Measurements from ENCODE around the gene CACNB4.
"Not testable (repeated sequence)": the region's sequence is repeated elsewhere in the genome, so short reads cannot be mapped to it uniquely, and the experiment has no call there.

The CACNB4 gene

GRCh38 chr2:151942540-151943205 is 156.2 kb downstream of the CACNB4 start:
- not testable (repeated sequence) for H3K4me3 ChIP-seq (ENCODE audit: low read length in 2 of 2); H3K27ac ChIP-seq (ENCODE audit: low read length); H3K36me3 ChIP-seq (ENCODE audit: control insufficient read depth in 2 of 2, insufficient read depth in 2 of 2, low read length in 2 of 2); H3K4me1 ChIP-seq (ENCODE audit: control insufficient read depth, insufficient read depth, low read length); H3K9me3 ChIP-seq (ENCODE audit: control insufficient read depth in 2 of 2, low read length in 2 of 2); H3K27me3 ChIP-seq (ENCODE audit: control insufficient read depth in 1 of 2, insufficient read depth in 2 of 2, low read length in 2 of 2); H3K9ac ChIP-seq (ENCODE audit: low read length in 2 of 2)

GRCh38 chr2:151937966-151938365 is 160.9 kb downstream of the CACNB4 start:
- Histone ChIP-seq H3K27me3 (ENCODE audit: control insufficient read depth in 1 of 2, insufficient read depth in 2 of 2, low read length in 2 of 2) (no peaks in the 10 kb centered on the region), H3K4me1 (ENCODE audit: control insufficient read depth, insufficient read depth, low read length) (no peaks in the 10 kb centered on the region), H3K4me3 (ENCODE audit: low read length in 2 of 2) (no peak overlapping the region), H3K9me3 (ENCODE audit: control insufficient read depth in 2 of 2, low read length in 2 of 2) (no peaks in the 10 kb centered on the region), H3K36me3 (ENCODE audit: control insufficient read depth in 2 of 2, insufficient read depth in 2 of 2, low read length in 2 of 2) (no peaks in the 10 kb centered on the region), H3K27ac (ENCODE audit: low read length) (no peak overlapping the region), H3K9ac (ENCODE audit: low read length in 2 of 2) (no peak overlapping the region)

- Histone ChIP-seq H3K36me3 (ENCODE audit: control insufficient read depth in 2 of 2, insufficient read depth in 2 of 2, low read length in 2 of 2) (no peaks in the 10 kb centered on the region), H3K4me3 (ENCODE audit: low read length in 2 of 2) (no peak overlapping the region), H3K4me1 (ENCODE audit: control insufficient read depth, insufficient read depth, low read length) (no peaks in the 10 kb centered on the region), H3K9ac (ENCODE audit: low read length in 2 of 2) (no peak overlapping the region), H3K27ac (ENCODE audit: low read length) (no peak overlapping the region), H3K9me3 (ENCODE audit: control insufficient read depth in 2 of 2, low read length in 2 of 2) (no peaks in the 10 kb centered on the region), H3K27me3 (ENCODE audit: control insufficient read depth in 1 of 2, insufficient read depth in 2 of 2, low read length in 2 of 2) (no peaks in the 10 kb centered on the region)
These were observed 162.2 kb downstream of the CACNB4 start for GRCh38 chr2:151936626-151937025.

- H3K27ac ChIP-seq (ENCODE audit: low read length) = no peak overlapping the region
- H3K36me3 ChIP-seq (ENCODE audit: control insufficient read depth in 2 of 2, insufficient read depth in 2 of 2, low read length in 2 of 2) = no peaks in the 10 kb centered on the region
- H3K9ac ChIP-seq (ENCODE audit: low read length in 2 of 2) = no peak overlapping the region
- no peaks in the 10 kb centered on the region for H3K9me3 ChIP-seq (ENCODE audit: control insufficient read depth in 2 of 2, low read length in 2 of 2)
- no peaks in the 10 kb centered on the region for H3K27me3 ChIP-seq (ENCODE audit: control insufficient read depth in 1 of 2, insufficient read depth in 2 of 2, low read length in 2 of 2)
- no peaks in the 10 kb centered on the region for H3K4me1 ChIP-seq (ENCODE audit: control insufficient read depth, insufficient read depth, low read length)
- H3K4me3 ChIP-seq (ENCODE audit: low read length in 2 of 2) = no peak overlapping the region
These were observed 165.5 kb downstream of the CACNB4 start for GRCh38 chr2:151933266-151933804.

GRCh38 chr2:151931756-151932155 is 167.1 kb downstream of the CACNB4 start:
- Histone ChIP-seq H3K9me3 (ENCODE audit: control insufficient read depth in 2 of 2, low read length in 2 of 2) (no peaks in the 10 kb centered on the region), H3K27me3 (ENCODE audit: control insufficient read depth in 1 of 2, insufficient read depth in 2 of 2, low read length in 2 of 2) (no peaks in the 10 kb centered on the region), H3K4me1 (ENCODE audit: control insufficient read depth, insufficient read depth, low read length) (no peaks in the 10 kb centered on the region), H3K36me3 (ENCODE audit: control insufficient read depth in 2 of 2, insufficient read depth in 2 of 2, low read length in 2 of 2) (no peaks in the 10 kb centered on the region), H3K4me3 (ENCODE audit: low read length in 2 of 2) (no peak overlapping the region), H3K9ac (ENCODE audit: low read length in 2 of 2) (no peak overlapping the region), H3K27ac (ENCODE audit: low read length) (no peak overlapping the region)

- Histone ChIP-seq H3K9me3 (ENCODE audit: control insufficient read depth in 2 of 2, low read length in 2 of 2) (no peaks in the 10 kb centered on the region), H3K4me1 (ENCODE audit: control insufficient read depth, insufficient read depth, low read length) (no peaks in the 10 kb centered on the region), H3K9ac (ENCODE audit: low read length in 2 of 2) (no peak overlapping the region), H3K36me3 (ENCODE audit: control insufficient read depth in 2 of 2, insufficient read depth in 2 of 2, low read length in 2 of 2) (no peaks in the 10 kb centered on the region), H3K27me3 (ENCODE audit: control insufficient read depth in 1 of 2, insufficient read depth in 2 of 2, low read length in 2 of 2) (no peaks in the 10 kb centered on the region), H3K27ac (ENCODE audit: low read length) (no peak overlapping the region), H3K4me3 (ENCODE audit: low read length in 2 of 2) (no peak overlapping the region)
These were observed 167.7 kb downstream of the CACNB4 start for GRCh38 chr2:151931030-151931611.

- H3K4me3 ChIP-seq (ENCODE audit: low read length in 2 of 2) = no peak overlapping the region
- no peak overlapping the region for H3K9ac ChIP-seq (ENCODE audit: low read length in 2 of 2)
- H3K4me1 ChIP-seq (ENCODE audit: control insufficient read depth, insufficient read depth, low read length) = no peaks in the 10 kb centered on the region
- no peaks in the 10 kb centered on the region for H3K9me3 ChIP-seq (ENCODE audit: control insufficient read depth in 2 of 2, low read length in 2 of 2)
- no peaks in the 10 kb centered on the region for H3K36me3 ChIP-seq (ENCODE audit: control insufficient read depth in 2 of 2, insufficient read depth in 2 of 2, low read length in 2 of 2)
- H3K27ac ChIP-seq (ENCODE audit: low read length) = no peak overlapping the region
- no peaks in the 10 kb centered on the region for H3K27me3 ChIP-seq (ENCODE audit: control insufficient read depth in 1 of 2, insufficient read depth in 2 of 2, low read length in 2 of 2)
These were observed 168.8 kb downstream of the CACNB4 start for GRCh38 chr2:151930042-151930441.

GRCh38 chr2:151928380-151928779 is 170.5 kb downstream of the CACNB4 start:
- H3K27me3 ChIP-seq (ENCODE audit: control insufficient read depth in 1 of 2, insufficient read depth in 2 of 2, low read length in 2 of 2) = no peaks in the 10 kb centered on the region
- H3K4me3 ChIP-seq (ENCODE audit: low read length in 2 of 2) = no peak overlapping the region
- H3K27ac ChIP-seq (ENCODE audit: low read length) = no peak overlapping the region
- no peaks in the 10 kb centered on the region for H3K9me3 ChIP-seq (ENCODE audit: control insufficient read depth in 2 of 2, low read length in 2 of 2)
- no peaks in the 10 kb centered on the region for H3K36me3 ChIP-seq (ENCODE audit: control insufficient read depth in 2 of 2, insufficient read depth in 2 of 2, low read length in 2 of 2)
- no peak overlapping the region for H3K9ac ChIP-seq (ENCODE audit: low read length in 2 of 2)
- H3K4me1 ChIP-seq (ENCODE audit: control insufficient read depth, insufficient read depth, low read length) = peaks cover under 1% of the 10 kb centered on the region

- H3K9ac ChIP-seq (ENCODE audit: low read length in 2 of 2) = no peak overlapping the region
- H3K27me3 ChIP-seq (ENCODE audit: control insufficient read depth in 1 of 2, insufficient read depth in 2 of 2, low read length in 2 of 2) = no peaks in the 10 kb centered on the region
- no peak overlapping the region for H3K4me3 ChIP-seq (ENCODE audit: low read length in 2 of 2)
- no peaks in the 10 kb centered on the region for H3K9me3 ChIP-seq (ENCODE audit: control insufficient read depth in 2 of 2, low read length in 2 of 2)
- peaks cover 5% of the 10 kb centered on the region for H3K4me1 ChIP-seq (ENCODE audit: control insufficient read depth, insufficient read depth, low read length)
- no peaks in the 10 kb centered on the region for H3K36me3 ChIP-seq (ENCODE audit: control insufficient read depth in 2 of 2, insufficient read depth in 2 of 2, low read length in 2 of 2)
- no peak overlapping the region for H3K27ac ChIP-seq (ENCODE audit: low read length)
These were observed 171.2 kb downstream of the CACNB4 start for GRCh38 chr2:151927501-151928221.

GRCh38 chr2:151922845-151923666 is 175.8 kb downstream of the CACNB4 start:
- no peaks in the 10 kb centered on the region for H3K9me3 ChIP-seq (ENCODE audit: control insufficient read depth in 2 of 2, low read length in 2 of 2)
- no peaks in the 10 kb centered on the region for H3K36me3 ChIP-seq (ENCODE audit: control insufficient read depth in 2 of 2, insufficient read depth in 2 of 2, low read length in 2 of 2)
- H3K9ac ChIP-seq (ENCODE audit: low read length in 2 of 2) = no peak overlapping the region
- H3K27ac ChIP-seq (ENCODE audit: low read length) = no peak overlapping the region
- no peaks in the 10 kb centered on the region for H3K27me3 ChIP-seq (ENCODE audit: control insufficient read depth in 1 of 2, insufficient read depth in 2 of 2, low read length in 2 of 2)
- H3K4me3 ChIP-seq (ENCODE audit: low read length in 2 of 2) = no peak overlapping the region
- H3K4me1 ChIP-seq (ENCODE audit: control insufficient read depth, insufficient read depth, low read length) = peaks cover 5% of the 10 kb centered on the region
